Peyer's patch (tissue), 4 donors: ENCODE measurements around the gene CTU1.

Source experiments
- POLR2A ChIP-seq, 2 donors: fragments of 450-650 bp; IDR thresholded peaks; one replicate each; pipeline ENCODE4 v1.5.1; 2017; ENCODE audit warnings: antibody characterized with exemption in 2 of 2, mild to moderate bottlenecking in 2 of 2, moderate library complexity in 2 of 2
- TF ChIP-seq, protein P1 (sequence below), 6 experiments: fragments of 450-650 bp in 4 of 6; fragments of 200-600 bp in 2 of 6; sonication (generic) in 1 of 6; IDR thresholded peaks; one replicate each; pipeline ENCODE4 v1.5.1; 2017 to 2019; ENCODE audit warnings: antibody characterized with exemption in 6 of 6, mild to moderate bottlenecking in 3 of 6, moderate library complexity in 1 of 6

DNA sequence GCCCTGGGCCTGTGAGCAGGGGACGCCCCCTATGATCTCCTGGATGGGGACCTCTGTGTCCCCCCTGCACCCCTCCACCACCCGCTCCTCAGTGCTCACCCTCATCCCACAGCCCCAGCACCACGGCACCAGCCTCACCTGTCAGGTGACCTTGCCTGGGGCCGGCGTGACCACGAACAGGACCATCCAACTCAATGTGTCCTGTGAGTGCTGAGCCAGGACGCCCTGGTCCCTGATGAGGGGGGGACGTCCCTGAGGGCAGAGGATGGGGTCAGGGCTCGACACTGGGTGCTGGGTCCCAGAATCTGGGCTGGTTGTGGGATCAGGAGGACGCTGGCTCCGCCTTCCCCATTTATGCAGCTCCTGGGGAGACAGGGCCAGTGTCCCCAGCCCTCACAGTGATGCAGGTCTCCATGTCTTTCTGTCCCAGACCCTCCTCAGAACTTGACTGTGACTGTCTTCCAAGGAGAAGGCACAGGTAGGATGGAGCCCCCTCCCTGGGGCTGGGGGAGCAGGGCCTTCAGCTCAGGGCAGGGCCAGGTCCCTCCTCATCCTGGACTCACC is 36.4 kb upstream of the CTU1 start:
- no peak for TF ChIP-seq POLR2A (IDR thresholded peaks at IDR 0.05)
- TF ChIP-seq, protein P1, sequence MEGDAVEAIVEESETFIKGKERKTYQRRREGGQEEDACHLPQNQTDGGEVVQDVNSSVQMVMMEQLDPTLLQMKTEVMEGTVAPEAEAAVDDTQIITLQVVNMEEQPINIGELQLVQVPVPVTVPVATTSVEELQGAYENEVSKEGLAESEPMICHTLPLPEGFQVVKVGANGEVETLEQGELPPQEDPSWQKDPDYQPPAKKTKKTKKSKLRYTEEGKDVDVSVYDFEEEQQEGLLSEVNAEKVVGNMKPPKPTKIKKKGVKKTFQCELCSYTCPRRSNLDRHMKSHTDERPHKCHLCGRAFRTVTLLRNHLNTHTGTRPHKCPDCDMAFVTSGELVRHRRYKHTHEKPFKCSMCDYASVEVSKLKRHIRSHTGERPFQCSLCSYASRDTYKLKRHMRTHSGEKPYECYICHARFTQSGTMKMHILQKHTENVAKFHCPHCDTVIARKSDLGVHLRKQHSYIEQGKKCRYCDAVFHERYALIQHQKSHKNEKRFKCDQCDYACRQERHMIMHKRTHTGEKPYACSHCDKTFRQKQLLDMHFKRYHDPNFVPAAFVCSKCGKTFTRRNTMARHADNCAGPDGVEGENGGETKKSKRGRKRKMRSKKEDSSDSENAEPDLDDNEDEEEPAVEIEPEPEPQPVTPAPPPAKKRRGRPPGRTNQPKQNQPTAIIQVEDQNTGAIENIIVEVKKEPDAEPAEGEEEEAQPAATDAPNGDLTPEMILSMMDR (IDR thresholded peaks at IDR 0.05) = no peak
